ENCODE results near the gene PAFAH1B2. TPM values are rescaled to one million over a fixed set of nuclear protein-coding genes. Genes with fewer than 3 reads are reported as not detected.

Gene PAFAH1B2
- polyA plus RNA-seq, 1 experiment = 51.2 TPM

- DNase-seq (ENCODE audit: low read depth) = peak; percentile 23
- Histone ChIP-seq H3K27me3 (ENCODE audit: control insufficient read depth, insufficient read depth, low read length) (no peaks in the 10 kb centered on the region), H3K4me3 (ENCODE audit: low read depth, low read length) (peak overlapping the region; percentile 60), H3K36me3 (ENCODE audit: control insufficient read depth, insufficient read depth, low read length) (peaks cover 3% of the 10 kb centered on the region; the same call in 1 of the 2 replicates)
- CTCF ChIA-PET = interaction anchor here (0.6 to 2.1 kb wide), 12 partner anchors 11 to 490 kb away, joined by 3 to 6 read pairs (median 3); partner anchors contain the start of genes APOA5, PCSK7 and RNF214
- POLR2A ChIA-PET = interaction anchor here (0.7 kb wide), 1 partner anchor 34 kb away, joined by 3 read pairs; the partner anchor contains the start of gene SIDT2
- no peak for TF ChIP-seq CTCF (IDR thresholded peaks at IDR 0.05; ENCODE audit: insufficient read depth, low read depth, low read length)
Observed at GRCh38 chr11:117144477-117145392, 648 bp downstream of the PAFAH1B2 start.

DNA sequence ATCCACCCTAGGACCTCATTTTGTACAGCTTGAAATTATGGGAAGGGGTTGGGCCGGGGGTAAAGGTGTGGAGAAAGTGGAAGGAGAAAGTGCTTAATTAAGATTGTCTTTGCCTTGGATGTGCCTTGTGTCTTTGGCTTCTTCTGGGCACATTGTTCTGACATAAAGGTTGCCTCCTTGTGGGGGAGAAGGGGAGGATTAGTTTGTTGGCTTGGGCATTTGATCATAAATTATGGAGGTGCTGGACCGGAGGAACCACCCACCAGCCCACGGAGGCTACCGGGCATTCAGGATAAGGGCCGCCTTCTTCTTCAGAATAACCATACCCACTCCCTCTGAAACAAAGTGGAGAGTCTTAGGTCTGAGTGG is 1.3 kb downstream of the PAFAH1B2 start:
- POLR2A ChIA-PET = no interaction called here
- CTCF ChIA-PET = interaction anchor here (1.1 to 2.1 kb wide), 7 partner anchors 27 to 403 kb away, joined by 3 to 6 read pairs (median 4); partner anchors contain the start of genes APOA5, PCSK7 and RNF214
- H3K4me3 ChIP-seq (ENCODE audit: low read depth, low read length) = peak overlapping the region; percentile 60
- 0 out of 2 replicates have a peak, but pooled peaks have one; percentile 20 for TF ChIP-seq CTCF (IDR thresholded peaks at IDR 0.05; ENCODE audit: insufficient read depth, low read depth, low read length)
- DNase-seq (ENCODE audit: low read depth) = no peak
- H3K36me3 ChIP-seq (ENCODE audit: control insufficient read depth, insufficient read depth, low read length) = peaks cover 3% of the 10 kb centered on the region; the same call in 1 of the 2 replicates
- H3K27me3 ChIP-seq (ENCODE audit: control insufficient read depth, insufficient read depth, low read length) = no peaks in the 10 kb centered on the region

- TF ChIP-seq CTCF (IDR thresholded peaks at IDR 0.05; ENCODE audit: insufficient read depth, low read depth, low read length) = no peak
- ChIA-PET CTCF (interaction anchor here (1.1 to 1.2 kb wide), 3 partner anchors 26 to 404 kb away, joined by 3 to 5 read pairs (median 4); no protein-coding TSS in a partner anchor), POLR2A (no interaction called here)
- Histone ChIP-seq H3K4me3 (ENCODE audit: low read depth, low read length) (no peak overlapping the region), H3K27me3 (ENCODE audit: control insufficient read depth, insufficient read depth, low read length) (no peaks in the 10 kb centered on the region), H3K36me3 (ENCODE audit: control insufficient read depth, insufficient read depth, low read length) (peaks cover 3% of the 10 kb centered on the region; the same call in 1 of the 2 replicates)
- DNase-seq (ENCODE audit: low read depth) = no peak
Observed at GRCh38 chr11:117146521-117146920, 2.4 kb downstream of the PAFAH1B2 start.

DNA sequence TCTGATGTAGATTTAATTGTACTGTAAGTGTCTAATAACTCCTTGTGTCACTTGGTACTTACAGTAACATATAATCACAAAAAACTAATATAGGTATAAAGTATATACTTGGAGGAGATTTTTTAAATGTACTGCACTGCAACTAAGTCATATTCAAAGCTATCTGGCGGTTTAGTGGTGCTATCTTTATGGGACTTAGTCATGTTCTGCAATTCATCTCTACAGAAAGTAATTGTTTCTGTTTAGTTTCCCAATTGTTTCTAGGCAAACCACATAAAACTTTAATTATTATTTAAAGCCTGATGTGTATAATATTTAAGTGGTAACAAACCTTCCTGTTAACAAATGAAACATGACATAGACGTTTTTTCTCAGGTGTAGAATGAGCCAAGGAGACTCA is 8.0 kb downstream of the PAFAH1B2 start:
- no peak for DNase-seq (ENCODE audit: low read depth)
- Histone ChIP-seq H3K4me3 (ENCODE audit: low read depth, low read length) (no peak overlapping the region), H3K27me3 (ENCODE audit: control insufficient read depth, insufficient read depth, low read length) (no peaks in the 10 kb centered on the region), H3K36me3 (ENCODE audit: control insufficient read depth, insufficient read depth, low read length) (peaks cover 10% of the 10 kb centered on the region)
- ChIA-PET CTCF (no interaction called here), POLR2A (no interaction called here)
- TF ChIP-seq CTCF (IDR thresholded peaks at IDR 0.05; ENCODE audit: insufficient read depth, low read depth, low read length) = no peak

DNA sequence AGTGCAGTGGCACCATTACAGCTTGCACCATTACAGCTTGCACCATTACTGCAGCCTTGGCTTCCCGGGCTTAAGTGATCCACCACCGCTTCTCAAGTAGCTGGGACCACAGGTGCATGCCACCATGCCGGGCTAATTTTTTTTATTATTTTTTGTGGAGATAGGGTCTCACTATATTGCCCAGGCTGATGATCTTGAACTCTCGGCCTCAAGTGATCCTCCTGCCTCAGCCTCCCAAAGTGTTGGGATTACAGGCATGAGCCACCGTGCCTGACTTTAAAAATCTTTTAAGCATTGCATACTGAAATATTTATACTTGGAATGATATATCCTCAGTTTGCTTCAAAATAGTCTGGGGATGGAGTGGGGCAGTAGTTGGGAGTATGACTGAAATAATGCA is 10.4 kb downstream of the PAFAH1B2 start:
- CTCF ChIA-PET = interaction anchor here (1.1 kb wide), 1 partner anchor 72 kb away, joined by 4 read pairs; no protein-coding TSS in a partner anchor
- H3K36me3 ChIP-seq (ENCODE audit: control insufficient read depth, insufficient read depth, low read length) = peaks cover 7% of the 10 kb centered on the region
- POLR2A ChIA-PET = no interaction called here
- no peak for TF ChIP-seq CTCF (IDR thresholded peaks at IDR 0.05; ENCODE audit: insufficient read depth, low read depth, low read length)
- no peak for DNase-seq (ENCODE audit: low read depth)
- H3K4me3 ChIP-seq (ENCODE audit: low read depth, low read length) = no peak overlapping the region
- no peaks in the 10 kb centered on the region for H3K27me3 ChIP-seq (ENCODE audit: control insufficient read depth, insufficient read depth, low read length)
